Measurements from ENCODE around the gene MAPT. TPM values are rescaled to one million over a fixed set of nuclear protein-coding genes. Genes with fewer than 3 reads are reported as not detected.

Gene MAPT
- polyA plus RNA-seq, 1 experiment = 0.16 TPM

- no peak for TF ChIP-seq CTCF (IDR thresholded peaks at IDR 0.05; ENCODE audit: insufficient read depth, low read depth, low read length)
- ChIA-PET CTCF (no interaction called here), POLR2A (no interaction called here)
- DNase-seq (ENCODE audit: low read depth) = no peak
- H3K4me3 ChIP-seq (ENCODE audit: low read depth, low read length) = no peak overlapping the region
- H3K27me3 ChIP-seq (ENCODE audit: control insufficient read depth, insufficient read depth, low read length) = peaks cover 7% of the 10 kb centered on the region
- H3K36me3 ChIP-seq (ENCODE audit: control insufficient read depth, insufficient read depth, low read length) = no peaks in the 10 kb centered on the region
Observed at GRCh38 chr17:45917081-45917480, 22.7 kb downstream of the MAPT start.

- ChIA-PET POLR2A (no interaction called here), CTCF (no interaction called here)
- no peak for TF ChIP-seq CTCF (IDR thresholded peaks at IDR 0.05; ENCODE audit: insufficient read depth, low read depth, low read length)
- H3K4me3 ChIP-seq (ENCODE audit: low read depth, low read length) = no peak overlapping the region
- H3K27me3 ChIP-seq (ENCODE audit: control insufficient read depth, insufficient read depth, low read length) = peaks cover 7% of the 10 kb centered on the region
- H3K36me3 ChIP-seq (ENCODE audit: control insufficient read depth, insufficient read depth, low read length) = no peaks in the 10 kb centered on the region
- no peak for DNase-seq (ENCODE audit: low read depth)
Observed at GRCh38 chr17:45918241-45918745, 23.9 kb downstream of the MAPT start.

- H3K4me3 ChIP-seq (ENCODE audit: low read depth, low read length) = no peak overlapping the region
- no peak for DNase-seq (ENCODE audit: low read depth)
- no peak for TF ChIP-seq CTCF (IDR thresholded peaks at IDR 0.05; ENCODE audit: insufficient read depth, low read depth, low read length)
- H3K27me3 ChIP-seq (ENCODE audit: control insufficient read depth, insufficient read depth, low read length) = peaks cover 7% of the 10 kb centered on the region
- ChIA-PET CTCF (interaction anchor here (1.0 kb wide), 1 partner anchor 67 kb away, joined by 3 read pairs; no protein-coding TSS in a partner anchor), POLR2A (no interaction called here)
- no peaks in the 10 kb centered on the region for H3K36me3 ChIP-seq (ENCODE audit: control insufficient read depth, insufficient read depth, low read length)
Observed at GRCh38 chr17:45919136-45919535, 24.8 kb downstream of the MAPT start.

GRCh38 chr17:45920083-45920482 is 25.7 kb downstream of the MAPT start:
- no peak for TF ChIP-seq CTCF (IDR thresholded peaks at IDR 0.05; ENCODE audit: insufficient read depth, low read depth, low read length)
- DNase-seq (ENCODE audit: low read depth) = no peak
- H3K4me3 ChIP-seq (ENCODE audit: low read depth, low read length) = no peak overlapping the region
- peaks cover 4% of the 10 kb centered on the region for H3K27me3 ChIP-seq (ENCODE audit: control insufficient read depth, insufficient read depth, low read length)
- ChIA-PET CTCF (interaction anchor here (1.0 kb wide), 1 partner anchor 68 kb away, joined by 3 read pairs; no protein-coding TSS in a partner anchor), POLR2A (no interaction called here)
- H3K36me3 ChIP-seq (ENCODE audit: control insufficient read depth, insufficient read depth, low read length) = no peaks in the 10 kb centered on the region

GRCh38 chr17:45923511-45924268 is 29.3 kb downstream of the MAPT start:
- no peak for TF ChIP-seq CTCF (IDR thresholded peaks at IDR 0.05; ENCODE audit: insufficient read depth, low read depth, low read length)
- CTCF ChIA-PET = interaction anchor here (0.9 to 1.1 kb wide), 4 partner anchors 9 to 26 kb away, joined by 3 to 4 read pairs (median 3); no protein-coding TSS in a partner anchor
- no peaks in the 10 kb centered on the region for H3K36me3 ChIP-seq (ENCODE audit: control insufficient read depth, insufficient read depth, low read length)
- H3K4me3 ChIP-seq (ENCODE audit: low read depth, low read length) = no peak overlapping the region
- DNase-seq (ENCODE audit: low read depth) = peak; percentile 29
- POLR2A ChIA-PET = no interaction called here
- no peaks in the 10 kb centered on the region; the same call in 1 of the 2 replicates for H3K27me3 ChIP-seq (ENCODE audit: control insufficient read depth, insufficient read depth, low read length)
